ENCODE measurements around the gene LRP2BP.

The LRP2BP gene

DNA sequence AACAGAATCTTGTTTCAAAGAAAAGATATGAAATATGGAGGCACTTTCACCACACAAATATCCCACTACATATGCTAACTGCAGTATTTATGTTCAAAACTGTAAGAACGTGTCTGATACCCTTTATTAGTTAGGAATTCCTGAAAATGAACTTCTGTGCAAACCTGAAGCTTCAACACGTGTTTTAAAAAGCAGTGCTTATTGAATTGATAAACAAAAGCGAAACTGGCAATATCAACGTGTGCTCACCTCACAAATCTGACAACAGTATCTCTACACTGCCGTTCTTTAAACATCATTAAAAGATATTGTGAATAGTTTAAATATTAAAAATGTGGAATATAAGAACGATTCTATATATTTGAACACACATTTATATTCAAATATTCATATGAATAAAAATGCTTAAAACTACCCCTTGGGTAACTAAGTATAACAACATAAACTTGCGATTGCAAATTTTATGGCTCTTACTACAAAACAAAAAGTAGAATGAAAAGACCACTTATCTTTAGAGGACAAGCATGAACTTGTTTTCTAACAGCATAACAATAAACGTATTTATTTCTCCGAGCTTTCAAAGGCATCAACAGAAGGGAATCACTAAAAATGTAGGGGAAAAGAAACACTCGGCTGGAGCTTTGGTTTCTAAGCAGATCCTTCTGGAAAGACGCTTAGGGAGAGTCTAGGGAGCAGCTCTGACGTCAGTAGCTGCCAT is at the start of gene LRP2BP:
Gene LRP2BP (minus strand): TSS at position 687 of the 718 bp plus-strand sequence. CDS start 17,738 bp downstream, outside the sequence.
- H3K27ac ChIP-seq = peak within 1 kb of the TSS; percentile 100
- no peak for DNase-seq (ENCODE audit: low spot score)
- TF ChIP-seq, protein P1, sequence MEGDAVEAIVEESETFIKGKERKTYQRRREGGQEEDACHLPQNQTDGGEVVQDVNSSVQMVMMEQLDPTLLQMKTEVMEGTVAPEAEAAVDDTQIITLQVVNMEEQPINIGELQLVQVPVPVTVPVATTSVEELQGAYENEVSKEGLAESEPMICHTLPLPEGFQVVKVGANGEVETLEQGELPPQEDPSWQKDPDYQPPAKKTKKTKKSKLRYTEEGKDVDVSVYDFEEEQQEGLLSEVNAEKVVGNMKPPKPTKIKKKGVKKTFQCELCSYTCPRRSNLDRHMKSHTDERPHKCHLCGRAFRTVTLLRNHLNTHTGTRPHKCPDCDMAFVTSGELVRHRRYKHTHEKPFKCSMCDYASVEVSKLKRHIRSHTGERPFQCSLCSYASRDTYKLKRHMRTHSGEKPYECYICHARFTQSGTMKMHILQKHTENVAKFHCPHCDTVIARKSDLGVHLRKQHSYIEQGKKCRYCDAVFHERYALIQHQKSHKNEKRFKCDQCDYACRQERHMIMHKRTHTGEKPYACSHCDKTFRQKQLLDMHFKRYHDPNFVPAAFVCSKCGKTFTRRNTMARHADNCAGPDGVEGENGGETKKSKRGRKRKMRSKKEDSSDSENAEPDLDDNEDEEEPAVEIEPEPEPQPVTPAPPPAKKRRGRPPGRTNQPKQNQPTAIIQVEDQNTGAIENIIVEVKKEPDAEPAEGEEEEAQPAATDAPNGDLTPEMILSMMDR (IDR thresholded peaks at IDR 0.05) = no peak
- H3K4me3 ChIP-seq = peak within 1 kb of the TSS; percentile 94

DNA sequence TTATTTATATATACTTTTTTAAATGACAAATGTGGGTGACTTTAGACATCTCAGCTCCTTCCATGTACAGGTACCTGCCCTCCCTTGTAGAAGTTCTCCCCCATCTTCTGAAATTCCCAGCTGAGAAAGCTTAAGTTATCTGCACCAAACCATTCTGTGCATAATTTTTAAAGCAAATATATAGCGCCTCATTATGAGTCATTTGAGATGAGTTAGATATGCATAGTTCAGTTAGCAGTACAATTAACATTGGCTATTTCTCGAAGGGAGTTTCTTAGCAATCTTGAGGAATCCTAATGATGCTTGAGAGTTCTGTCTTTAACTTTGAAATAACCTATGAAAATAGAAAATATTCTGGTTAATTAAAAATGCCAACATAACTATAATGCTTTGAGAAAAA is 49.5 kb upstream of the LRP2BP start:
- DNase-seq (ENCODE audit: low spot score) = no peak
- TF ChIP-seq, protein P1 (IDR thresholded peaks at IDR 0.05) = no peak
- no peak overlapping the region for H3K4me3 ChIP-seq
- H3K27ac ChIP-seq = no peak overlapping the region

DNA sequence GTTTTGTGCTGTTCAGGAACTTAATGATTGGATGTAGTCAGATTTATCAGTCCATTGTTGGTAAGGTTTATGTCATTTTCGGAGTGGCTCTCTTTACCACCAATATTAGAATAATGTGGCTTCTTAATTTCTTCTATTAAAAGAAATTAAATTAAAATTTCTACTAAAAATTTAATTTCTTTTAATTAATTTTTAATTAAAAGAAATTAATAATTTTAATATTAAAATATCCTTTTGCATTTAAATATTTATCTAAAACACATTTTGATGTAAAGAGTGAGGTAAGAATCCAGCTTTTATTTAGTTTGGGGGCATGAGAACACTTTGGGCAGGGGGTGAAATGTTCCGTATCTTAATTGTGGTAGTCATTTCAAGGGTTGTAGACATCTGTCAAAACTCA is 45.8 kb upstream of the LRP2BP start:
- no peak overlapping the region for H3K27ac ChIP-seq
- no peak for DNase-seq (ENCODE audit: low spot score)
- H3K4me3 ChIP-seq = no peak overlapping the region
- TF ChIP-seq, protein P1 (IDR thresholded peaks at IDR 0.05) = no peak

DNA sequence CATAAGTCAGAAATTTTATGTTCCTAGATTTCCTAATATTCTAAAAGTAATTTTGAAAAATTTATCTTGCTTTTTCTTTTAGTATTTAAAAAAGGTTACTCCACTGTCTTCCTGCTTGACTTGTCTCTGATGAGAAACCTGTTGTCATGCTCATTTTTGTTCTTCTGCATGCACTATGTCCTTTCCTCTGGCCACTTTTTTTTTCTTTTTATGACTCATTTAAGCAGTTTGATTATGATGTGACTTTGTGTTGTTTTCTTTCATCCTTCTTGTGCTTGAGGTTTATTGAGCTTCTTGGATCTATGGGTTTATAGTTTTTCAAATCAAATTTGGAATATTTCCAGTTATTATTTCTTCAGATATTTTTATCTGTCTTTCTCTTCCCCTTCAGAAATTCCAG is 42.1 kb upstream of the LRP2BP start:
- DNase-seq (ENCODE audit: low spot score) = no peak
- no peak overlapping the region for H3K4me3 ChIP-seq
- no peak overlapping the region for H3K27ac ChIP-seq
- TF ChIP-seq, protein P1 (IDR thresholded peaks at IDR 0.05) = no peak

DNA sequence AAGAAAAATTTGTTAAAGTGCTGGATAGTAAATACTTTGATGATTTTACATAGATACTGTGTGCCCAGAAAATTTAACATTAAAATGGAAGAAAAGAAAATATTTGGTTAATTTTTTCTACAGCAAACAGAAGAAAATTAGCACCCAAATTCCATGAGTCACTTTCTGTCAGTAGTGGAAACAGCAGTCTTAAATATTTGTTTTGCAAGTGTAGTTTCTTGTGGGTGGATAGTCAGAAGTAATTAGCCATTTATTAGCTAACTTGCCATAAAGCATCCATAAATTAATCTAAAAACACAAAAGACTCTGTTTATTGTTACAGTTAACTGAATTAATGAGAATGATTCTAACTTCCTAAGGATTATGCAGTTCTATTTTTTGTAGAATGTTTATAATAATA is 39.7 kb upstream of the LRP2BP start:
- H3K27ac ChIP-seq = no peak overlapping the region
- no peak for DNase-seq (ENCODE audit: low spot score)
- H3K4me3 ChIP-seq = no peak overlapping the region
- TF ChIP-seq, protein P1 (IDR thresholded peaks at IDR 0.05) = no peak

DNA sequence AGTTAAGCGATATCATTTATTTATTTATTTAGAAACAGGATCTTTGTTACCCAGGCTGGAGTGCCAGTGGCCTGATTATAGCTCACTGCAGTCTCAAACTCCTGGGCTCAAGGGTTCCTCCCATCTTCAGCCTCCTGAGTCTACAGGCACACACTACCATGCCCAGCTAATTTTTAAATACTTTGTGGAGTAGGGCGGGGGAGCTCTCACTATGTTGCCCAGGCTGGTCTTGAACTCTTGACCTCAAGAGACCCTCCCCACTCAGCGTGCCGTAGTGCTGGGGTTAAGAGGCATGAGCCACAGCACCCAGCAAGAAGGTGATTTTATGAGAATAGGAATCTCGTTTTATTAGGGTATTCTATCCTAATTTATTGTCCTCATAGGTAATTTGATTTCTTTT is 33.9 kb upstream of the LRP2BP start:
- H3K27ac ChIP-seq = no peak overlapping the region
- TF ChIP-seq, protein P1 (IDR thresholded peaks at IDR 0.05) = no peak
- H3K4me3 ChIP-seq = no peak overlapping the region
- DNase-seq (ENCODE audit: low spot score) = no peak

DNA sequence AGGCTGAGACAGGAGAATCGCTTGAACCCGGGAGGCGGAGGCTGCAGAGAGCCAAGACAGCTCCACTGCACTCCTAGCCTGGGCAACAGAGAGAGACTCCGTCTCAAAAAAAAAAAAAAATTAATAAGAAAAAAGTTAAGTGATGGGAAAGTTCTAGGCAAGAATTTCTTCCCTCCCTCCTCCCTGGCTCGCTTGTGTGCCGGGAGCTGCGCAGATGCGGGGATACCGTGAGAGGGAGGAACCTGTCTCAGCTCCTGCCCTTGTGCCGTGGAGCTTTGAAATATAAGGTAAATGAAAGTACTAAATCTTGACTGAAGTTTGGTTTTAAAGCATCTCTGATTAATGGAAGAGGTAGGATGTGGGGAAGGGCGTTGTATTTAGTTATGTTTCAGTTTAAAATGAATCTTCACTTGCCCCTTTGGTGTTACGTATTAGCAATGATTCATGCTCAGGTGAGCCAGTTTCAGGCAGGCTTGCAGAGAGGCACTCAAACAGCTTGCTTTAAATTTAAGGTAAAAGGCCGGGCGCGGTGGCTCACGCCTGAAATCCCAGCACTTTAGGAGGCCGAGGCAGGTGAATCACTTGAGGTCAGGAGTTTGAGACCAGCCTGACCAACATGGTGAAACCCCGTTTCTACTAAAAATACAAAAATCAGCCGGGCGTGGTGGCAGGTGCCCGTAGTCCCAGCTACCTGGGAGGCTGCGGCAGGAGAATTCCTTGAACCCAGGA is 31.4 kb upstream of the LRP2BP start:
- DNase-seq (ENCODE audit: low spot score) = no peak

More for the DNA sequence above, 31.4 kb upstream of the LRP2BP start:
- TF ChIP-seq, protein P1 (IDR thresholded peaks at IDR 0.05) = no peak
- H3K4me3 ChIP-seq = no peak overlapping the region
- H3K27ac ChIP-seq = no peak overlapping the region
